HG02759 (cell line): ENCODE results near the gene FREY1.

Experiments
- ATAC-seq: cut with Tn5 transposase; IDR thresholded peaks from one replicate; pipeline ENCODE4 v1.9.1; 2021; ENCODE audit warnings: mild to moderate bottlenecking, moderate library complexity; ENCODE audit not compliant: unreplicated experiment

The FREY1 gene

DNA sequence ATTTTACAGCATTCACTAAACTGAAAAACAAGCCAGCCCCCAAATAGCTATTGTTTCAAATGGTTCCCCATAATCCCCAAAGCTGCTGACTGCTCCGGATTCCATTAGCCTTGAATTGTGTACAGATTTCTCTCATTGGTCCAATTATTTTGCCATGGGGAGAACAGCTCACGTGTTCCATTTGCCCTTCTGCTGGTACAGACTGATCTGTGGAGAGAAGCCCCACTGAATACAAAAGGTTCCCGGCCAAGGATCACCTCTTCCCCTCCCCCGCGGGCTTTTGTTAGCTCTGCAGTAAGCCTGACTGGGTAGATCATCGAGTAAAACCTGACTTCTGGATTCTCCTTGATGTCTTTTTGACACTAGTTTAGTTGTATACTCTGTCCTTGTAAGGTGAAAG is 30.7 kb downstream of the FREY1 start:
- ATAC-seq, result no peak

DNA sequence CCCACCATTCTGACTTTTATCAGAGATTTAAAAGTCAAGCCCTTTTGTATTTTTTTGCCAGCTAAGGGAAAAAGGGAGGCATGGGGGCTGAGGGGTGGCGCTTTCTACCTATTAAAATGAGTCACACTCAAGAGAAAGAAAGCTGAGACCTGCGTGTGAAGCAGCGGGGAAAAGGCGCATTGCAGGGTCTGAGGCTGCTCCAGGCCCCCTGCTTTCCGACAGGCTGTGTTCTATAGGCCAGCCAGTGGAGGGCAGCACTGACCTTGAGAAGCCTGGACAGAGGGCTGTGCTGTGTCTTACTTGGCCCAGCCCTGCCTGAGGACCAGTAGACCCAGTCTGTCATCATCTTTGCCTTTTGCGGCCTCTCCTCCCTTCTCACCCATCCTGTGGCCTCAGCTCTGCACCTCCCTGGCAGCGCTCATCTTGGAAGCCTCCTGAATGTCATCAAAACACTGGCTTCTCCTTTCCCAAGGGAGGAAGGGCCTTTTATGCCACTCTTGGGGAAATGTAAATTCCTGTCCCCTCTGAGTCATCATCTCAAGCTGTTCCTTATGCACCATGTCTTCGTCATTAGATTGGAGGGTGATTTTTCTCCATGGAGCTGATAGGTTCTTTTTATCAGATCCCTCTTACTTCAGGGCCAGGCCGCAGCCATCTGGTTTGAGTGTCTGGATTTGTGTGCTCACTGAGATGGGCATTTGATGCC is 34.3 kb downstream of the FREY1 start:
- ATAC-seq, result no peak

- no peak for ATAC-seq
Observed at GRCh38 chr11:45871638-45872037, 35.4 kb downstream of the FREY1 start.

DNA sequence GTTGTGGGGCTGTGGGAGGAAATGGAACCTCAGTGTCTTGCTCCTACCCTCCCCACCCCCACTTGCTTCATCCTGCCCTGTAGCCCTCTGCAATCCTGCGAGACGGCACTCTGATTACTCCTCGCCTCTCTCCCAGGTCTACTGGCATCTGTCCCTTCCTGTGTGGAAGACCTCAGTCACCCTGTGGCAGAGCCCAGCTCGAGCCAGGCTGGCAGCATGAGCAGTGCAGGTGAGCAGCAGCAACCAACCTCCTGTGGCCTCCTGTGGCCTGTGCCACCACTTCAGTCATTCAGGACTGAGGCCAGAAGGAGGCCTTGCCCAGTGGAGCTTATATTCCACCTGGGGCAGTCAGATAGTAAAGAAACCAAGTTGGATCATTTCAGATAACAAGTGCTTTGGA is 36.4 kb downstream of the FREY1 start:
- ATAC-seq, result no peak

DNA sequence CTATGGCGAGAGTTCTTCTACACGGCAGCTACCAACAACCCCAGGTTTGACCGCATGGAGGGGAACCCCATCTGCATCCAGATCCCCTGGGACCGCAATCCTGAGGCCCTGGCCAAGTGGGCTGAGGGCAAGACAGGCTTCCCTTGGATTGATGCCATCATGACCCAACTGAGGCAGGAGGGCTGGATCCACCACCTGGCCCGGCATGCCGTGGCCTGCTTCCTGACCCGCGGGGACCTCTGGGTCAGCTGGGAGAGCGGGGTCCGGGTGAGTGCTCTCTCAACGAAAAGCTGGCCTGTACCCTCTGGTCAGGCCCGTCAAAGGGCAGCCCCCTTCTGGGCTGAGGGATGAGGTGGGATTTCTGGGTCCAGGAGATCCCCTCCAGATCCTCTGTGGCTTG is 37.5 kb downstream of the FREY1 start:
- ATAC-seq, result no peak

DNA sequence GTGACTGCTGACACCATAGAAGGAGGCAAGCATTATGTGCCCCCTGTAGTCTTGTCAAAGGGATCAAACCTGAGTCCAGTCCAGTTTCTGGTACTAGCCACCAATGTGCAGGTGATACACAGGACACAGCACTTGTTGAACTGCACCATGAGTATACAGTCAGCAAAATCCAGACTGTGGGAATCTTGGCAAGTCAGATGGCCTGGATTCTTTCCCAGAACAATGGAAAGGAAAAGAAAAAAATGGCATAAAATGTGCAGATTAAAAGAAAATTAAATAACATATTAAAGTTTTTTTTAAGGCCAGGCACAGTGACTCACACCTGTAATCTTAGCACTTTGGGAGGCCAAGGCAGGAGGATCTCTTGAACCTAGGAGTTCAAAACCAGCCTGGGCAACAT is 43.0 kb downstream of the FREY1 start:
- no peak for ATAC-seq

GRCh38 chr11:45860764-45861510 is 46.1 kb downstream of the FREY1 start:
- ATAC-seq, result no peak

GRCh38 chr11:45860348-45860747 is 46.7 kb downstream of the FREY1 start:
- no peak for ATAC-seq

- no peak for ATAC-seq
Observed at GRCh38 chr11:45859661-45860140, 47.4 kb downstream of the FREY1 start.

DNA sequence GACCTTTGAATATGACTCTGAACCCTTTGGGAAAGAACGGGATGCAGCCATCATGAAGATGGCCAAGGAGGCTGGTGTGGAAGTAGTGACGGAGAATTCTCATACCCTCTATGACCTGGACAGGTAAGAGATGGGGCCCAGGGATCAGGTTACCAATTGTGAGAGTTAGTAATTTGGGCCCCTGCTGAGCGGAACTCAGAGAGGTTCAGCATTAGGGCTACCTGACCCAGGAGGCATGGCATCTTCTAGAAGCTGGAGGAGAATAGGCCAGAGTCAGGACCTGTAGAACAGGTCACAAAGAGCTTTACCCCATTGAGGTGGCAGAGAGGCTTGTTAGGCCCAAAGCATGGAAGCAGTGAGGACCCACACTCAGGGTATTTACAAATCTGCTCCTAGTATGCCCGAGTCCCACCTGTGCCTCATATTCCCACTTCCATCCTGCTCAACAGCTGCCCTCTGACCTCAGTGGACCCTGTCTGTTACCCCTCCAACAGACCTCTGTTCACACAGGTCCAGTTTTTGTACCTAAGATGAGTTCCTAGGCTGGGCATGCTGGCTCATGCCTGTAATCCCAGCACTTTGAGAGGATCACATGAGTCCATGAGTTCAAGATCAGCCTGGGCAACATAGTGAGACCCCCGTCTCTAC is 48.2 kb downstream of the FREY1 start:
- ATAC-seq, result no peak

GRCh38 chr11:45857961-45858474 is 49.1 kb downstream of the FREY1 start:
- no peak for ATAC-seq
